GM21786 (cell line): ENCODE data around the gene SPHK1.

Experiments used
- ATAC-seq: cut with Tn5 transposase; IDR thresholded peaks from one replicate; pipeline ENCODE4 v1.9.1; 2021; ENCODE audit not compliant: unreplicated experiment

Gene SPHK1

GRCh38 chr17:76431509-76431908 lies 47.1 kb downstream of the SPHK1 start:
- no peak for ATAC-seq

- no peak for ATAC-seq
Observed at GRCh38 chr17:76432004-76432403, 47.6 kb downstream of the SPHK1 start.

- ATAC-seq, result no peak
Observed at GRCh38 chr17:76432712-76433336, 48.4 kb downstream of the SPHK1 start.

- no peak for ATAC-seq
Observed at GRCh38 chr17:76433693-76434092, 49.3 kb downstream of the SPHK1 start.

- no peak for ATAC-seq
Observed at GRCh38 chr17:76434870-76435269, 50.5 kb downstream of the SPHK1 start.

- no peak for ATAC-seq
Observed at GRCh38 chr17:76435751-76436150, 51.3 kb downstream of the SPHK1 start.
